ENCODE measurements around the gene C16orf92.

DNA sequence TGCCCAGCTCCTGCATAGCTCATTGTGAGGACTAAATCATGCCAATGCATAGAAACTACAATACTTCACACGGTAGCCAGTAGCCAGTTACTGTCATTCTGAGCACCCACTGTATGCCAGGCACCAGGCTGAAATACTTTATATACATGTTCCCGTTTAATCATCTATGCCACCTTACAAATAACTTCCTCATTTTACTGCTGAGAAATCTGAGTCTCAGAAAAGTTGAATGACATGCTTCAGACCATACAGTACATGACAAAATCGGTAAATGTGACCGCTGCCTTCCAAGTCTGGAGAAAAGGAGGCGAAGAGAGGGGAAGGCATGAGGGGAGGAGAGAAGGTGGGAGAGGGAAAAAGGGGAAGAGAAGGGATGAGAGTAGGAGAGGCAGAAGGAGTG is 17.2 kb downstream of the C16orf92 start:
- TF ChIP-seq CREM (CRISPR knock-in tag; IDR thresholded peaks at IDR 0.05), result no peak
- TF ChIP-seq JUN (CRISPR knock-in tag; IDR thresholded peaks at IDR 0.05), result no peak
